OCI-LY3 (cell line): ENCODE measurements around the gene BRF1.

Experiments
- H2AFZ ChIP-seq: fragments of 200-600, 300-600 bp; shearing (Covaris generic); 2 replicates; pipeline ENCODE4 v1.6.0; 2014; ENCODE audit warnings: antibody characterized with exemption, low read depth, low read length
- H3K27ac ChIP-seq: fragments of 200-600, 300-600 bp; sonication (generic); 2 replicates; pipeline ENCODE4 v1.5.1; 2014; ENCODE audit warnings: mild to moderate bottlenecking, low read length, moderate library complexity, mixed read lengths
- H3K27me3 ChIP-seq: fragments of 200-600, 300-600 bp; sonication (generic); 2 replicates; pipeline ENCODE4 v1.6.1; 2014; ENCODE audit warnings: low read depth, low read length, mixed read lengths
- H3K36me3 ChIP-seq: fragments of 200-600, 300-600 bp; sonication (generic); replicated peaks from 2 replicates; pipeline ENCODE3; 2014; ENCODE audit warnings: low read depth, low read length, mixed read lengths
- H3K4me1 ChIP-seq: fragments of 300-600, 200-600 bp; sonication (generic); 2 replicates; pipeline ENCODE4 v1.6.1; 2014; ENCODE audit warnings: low read length, mixed read lengths
- H3K4me2 ChIP-seq: fragments of 200-600, 300-600 bp; sonication (generic); 2 replicates; pipeline ENCODE4 v1.6.1; 2014; ENCODE audit warnings: low read length, mixed read lengths
- H3K4me3 ChIP-seq: fragments of 300-600, 200-600 bp; sonication (generic); 2 replicates; pipeline ENCODE4 v1.5.1; 2014; ENCODE audit warnings: antibody characterized with exemption, mild to moderate bottlenecking, low read length, moderate library complexity
- H3K79me2 ChIP-seq: fragments of 300-600, 200-600 bp; shearing (Covaris generic); 2 replicates; pipeline ENCODE4 v1.6.1; 2014; ENCODE audit warnings: mild to moderate bottlenecking, low read length, mixed read lengths
- H3K9ac ChIP-seq: fragments of 300-600, 200-600 bp; shearing (Covaris generic); 2 replicates; pipeline ENCODE4 v1.6.0; 2014; ENCODE audit warnings: mild to moderate bottlenecking, low read length, moderate library complexity
- H3K9me3 ChIP-seq: fragments of 200-600, 300-600 bp; shearing (Covaris generic); 2 replicates; pipeline ENCODE4 v1.6.1; 2014; ENCODE audit warnings: low read length, mixed read lengths; ENCODE audit not compliant: insufficient read depth
- H4K20me1 ChIP-seq: fragments of 200-600, 300-600 bp; sonication (generic); 2 replicates; pipeline ENCODE4 v1.6.1; 2016; ENCODE audit warnings: low read length, mixed read lengths; ENCODE audit not compliant: insufficient read depth
- EZH2phosphoT487 ChIP-seq: fragments of 200-600 bp; shearing (Covaris generic); IDR thresholded peaks from 2 replicates; pipeline ENCODE4 v1.6.1; 2018; ENCODE audit warnings: antibody characterized with exemption, mixed run types, low read depth
- TF ChIP-seq, protein P1 (sequence below): fragments of 200-600, 300-600 bp; sonication (generic); IDR thresholded peaks from 2 replicates; pipeline ENCODE4 v1.5.1; 2014; ENCODE audit warnings: antibody characterized with exemption, low read length, low read depth

BRF1 gene

DNA sequence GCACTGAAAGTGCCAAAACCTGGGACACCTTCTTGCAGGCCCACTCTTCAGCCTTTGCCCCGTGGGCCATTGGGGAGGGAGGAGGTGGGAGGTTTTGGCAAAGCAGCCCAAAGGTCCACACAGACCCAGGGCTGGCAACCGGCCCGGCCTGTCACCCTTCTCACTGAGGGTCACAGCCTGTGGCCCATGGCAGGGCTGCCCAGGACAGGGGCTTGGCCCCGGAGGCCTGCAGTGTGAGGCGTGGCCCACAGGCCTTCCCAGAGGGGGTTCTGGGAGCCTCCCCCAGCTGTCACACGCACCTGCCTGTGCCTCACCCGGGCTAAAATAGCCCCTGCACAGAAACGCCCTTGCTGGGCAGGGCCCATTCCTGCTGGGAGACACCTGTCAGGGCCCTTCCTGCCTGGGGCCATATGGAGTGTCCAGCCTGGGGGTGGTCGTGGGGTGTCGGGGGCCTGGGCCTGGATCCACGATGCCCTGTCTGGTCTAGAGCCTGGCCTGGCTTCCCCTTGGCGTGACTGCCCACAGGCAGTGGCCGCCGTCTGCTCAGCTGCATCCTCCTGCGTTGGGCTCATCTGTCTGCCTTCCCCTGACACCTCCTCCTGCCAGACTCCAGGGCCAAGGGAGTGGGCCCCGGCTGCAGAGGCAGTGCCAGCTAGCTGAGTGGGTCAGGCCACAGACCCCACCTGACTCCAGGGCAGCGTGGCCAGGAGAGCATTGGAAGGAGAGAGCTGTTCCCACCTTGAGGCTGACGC is 33.0 kb upstream of the BRF1 start:
- no peak for TF ChIP-seq EZH2phosphoT487
- TF ChIP-seq, protein P1, sequence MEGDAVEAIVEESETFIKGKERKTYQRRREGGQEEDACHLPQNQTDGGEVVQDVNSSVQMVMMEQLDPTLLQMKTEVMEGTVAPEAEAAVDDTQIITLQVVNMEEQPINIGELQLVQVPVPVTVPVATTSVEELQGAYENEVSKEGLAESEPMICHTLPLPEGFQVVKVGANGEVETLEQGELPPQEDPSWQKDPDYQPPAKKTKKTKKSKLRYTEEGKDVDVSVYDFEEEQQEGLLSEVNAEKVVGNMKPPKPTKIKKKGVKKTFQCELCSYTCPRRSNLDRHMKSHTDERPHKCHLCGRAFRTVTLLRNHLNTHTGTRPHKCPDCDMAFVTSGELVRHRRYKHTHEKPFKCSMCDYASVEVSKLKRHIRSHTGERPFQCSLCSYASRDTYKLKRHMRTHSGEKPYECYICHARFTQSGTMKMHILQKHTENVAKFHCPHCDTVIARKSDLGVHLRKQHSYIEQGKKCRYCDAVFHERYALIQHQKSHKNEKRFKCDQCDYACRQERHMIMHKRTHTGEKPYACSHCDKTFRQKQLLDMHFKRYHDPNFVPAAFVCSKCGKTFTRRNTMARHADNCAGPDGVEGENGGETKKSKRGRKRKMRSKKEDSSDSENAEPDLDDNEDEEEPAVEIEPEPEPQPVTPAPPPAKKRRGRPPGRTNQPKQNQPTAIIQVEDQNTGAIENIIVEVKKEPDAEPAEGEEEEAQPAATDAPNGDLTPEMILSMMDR = no peak
- Histone ChIP-seq H3K9me3 (no peaks in the 10 kb centered on the region), H2AFZ (no peak overlapping the region), H3K4me3 (no peak overlapping the region), H4K20me1 (peaks cover 40% of the 10 kb centered on the region), H3K4me1 (no peaks in the 10 kb centered on the region), H3K4me2 (no peak overlapping the region), H3K79me2 (no peaks in the 10 kb centered on the region), H3K27me3 (no peaks in the 10 kb centered on the region), H3K9ac (no peak overlapping the region), H3K27ac (no peak overlapping the region), H3K36me3 (no peaks in the 10 kb centered on the region)

DNA sequence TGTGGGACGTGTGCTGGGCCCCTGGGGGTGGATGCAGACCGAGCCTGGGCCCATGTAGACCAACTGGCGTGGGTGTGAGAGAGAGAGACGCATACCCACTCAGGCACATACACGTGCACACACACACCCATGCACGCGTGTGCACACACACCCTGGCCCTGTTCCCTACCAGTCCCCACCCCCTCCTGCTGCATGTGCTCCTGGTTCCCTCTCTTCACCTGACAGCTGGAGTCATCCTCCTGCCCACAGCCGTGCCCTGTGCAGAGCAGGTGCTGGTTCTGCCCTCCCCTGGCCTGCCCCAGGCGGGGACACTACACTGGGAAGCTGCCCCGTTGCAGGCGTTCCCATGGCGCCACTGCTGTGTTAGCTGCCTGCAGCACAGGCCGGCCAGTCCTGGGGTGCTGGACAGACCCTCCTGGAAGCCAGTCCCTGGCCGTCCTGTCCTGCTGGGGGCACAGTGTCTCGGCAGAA is 32.3 kb upstream of the BRF1 start:
- peaks cover 40% of the 10 kb centered on the region for H4K20me1 ChIP-seq

DNA sequence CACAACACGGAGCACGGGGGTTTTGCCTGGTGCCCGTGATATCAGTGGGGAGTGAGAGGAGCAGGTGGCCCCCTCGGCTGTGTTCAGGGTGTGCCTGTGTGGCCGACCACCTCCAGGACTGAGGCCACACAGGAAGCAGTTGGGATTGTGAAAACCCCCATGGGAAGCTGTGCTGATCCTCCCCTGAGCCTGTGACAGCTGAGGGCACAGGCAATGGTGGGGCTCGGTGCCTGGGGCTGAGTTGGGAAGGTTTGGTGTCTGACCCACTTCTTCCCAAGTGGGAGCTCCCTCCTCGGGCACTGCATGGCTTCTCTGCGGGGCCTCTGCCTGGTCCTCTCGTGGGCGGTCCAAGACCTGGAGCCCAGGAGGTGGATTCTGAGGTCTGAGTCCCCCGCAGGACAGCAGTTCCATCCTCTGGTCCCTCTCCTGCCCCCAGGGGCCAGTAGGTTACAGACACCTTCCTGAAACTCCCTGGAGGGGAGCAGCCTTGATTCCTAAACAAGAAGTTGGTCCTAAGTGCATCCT is 31.6 kb upstream of the BRF1 start:
- Histone ChIP-seq H3K4me1 (no peaks in the 10 kb centered on the region), H4K20me1 (peaks cover 38% of the 10 kb centered on the region), H3K36me3 (no peaks in the 10 kb centered on the region), H3K9me3 (no peaks in the 10 kb centered on the region), H2AFZ (no peak overlapping the region), H3K4me3 (no peak overlapping the region), H3K4me2 (no peak overlapping the region), H3K79me2 (no peaks in the 10 kb centered on the region), H3K27ac (no peak overlapping the region), H3K27me3 (no peaks in the 10 kb centered on the region), H3K9ac (no peak overlapping the region)
- no peak for TF ChIP-seq EZH2phosphoT487
- TF ChIP-seq, protein P1 = no peak

More for the DNA sequence above, 32.3 kb upstream of the BRF1 start:
- Histone ChIP-seq H3K27ac (no peak overlapping the region), H3K4me1 (no peaks in the 10 kb centered on the region), H3K4me2 (no peak overlapping the region), H3K79me2 (no peaks in the 10 kb centered on the region), H3K9me3 (no peaks in the 10 kb centered on the region), H3K9ac (no peak overlapping the region), H3K27me3 (no peaks in the 10 kb centered on the region), H2AFZ (no peak overlapping the region), H3K36me3 (no peaks in the 10 kb centered on the region), H3K4me3 (no peak overlapping the region)
- TF ChIP-seq, protein P1 = no peak
- TF ChIP-seq EZH2phosphoT487 = no peak

DNA sequence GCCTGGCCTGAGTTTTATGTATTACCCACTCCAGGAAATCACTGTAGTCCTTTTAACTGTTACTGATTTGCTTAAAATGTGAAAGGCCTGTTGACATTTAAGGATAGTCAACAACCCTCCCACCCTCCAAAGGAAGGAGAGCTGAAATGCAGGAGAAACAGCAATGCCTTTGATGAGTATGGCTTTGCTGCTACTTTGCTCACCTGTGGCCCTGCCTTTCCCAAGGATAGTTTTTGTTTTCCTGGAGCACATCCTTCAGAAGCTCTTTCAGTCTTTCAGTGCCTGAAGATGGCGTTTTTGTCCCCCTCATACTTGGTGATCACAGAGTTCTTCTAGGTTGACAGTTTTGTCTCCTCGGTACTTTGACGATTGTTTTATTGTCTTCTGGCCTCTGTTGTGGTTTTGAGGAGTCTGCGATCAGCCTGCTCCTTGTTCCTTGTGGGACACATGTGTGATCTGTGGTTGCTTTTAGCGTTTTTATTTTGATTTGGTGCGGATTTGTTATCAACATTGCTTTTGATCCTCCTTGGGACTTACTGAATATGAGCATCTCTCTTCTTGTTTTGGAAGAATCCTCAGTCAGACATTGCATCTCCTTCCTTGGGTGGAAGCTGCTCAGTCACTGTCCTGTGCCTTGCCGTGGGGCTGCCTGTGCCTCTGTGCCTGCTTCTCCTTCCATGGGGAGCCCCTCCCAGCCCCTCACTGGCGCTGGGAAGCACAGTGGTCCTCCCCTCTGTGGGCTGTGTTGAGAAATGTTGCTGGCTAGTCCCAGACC is 31.0 kb upstream of the BRF1 start:
- no peaks in the 10 kb centered on the region for H3K36me3 ChIP-seq
- no peak overlapping the region for H3K27ac ChIP-seq
- no peaks in the 10 kb centered on the region for H3K4me1 ChIP-seq
- no peak overlapping the region for H2AFZ ChIP-seq
- peaks cover 31% of the 10 kb centered on the region for H4K20me1 ChIP-seq
- H3K9me3 ChIP-seq = no peaks in the 10 kb centered on the region
- H3K27me3 ChIP-seq = no peaks in the 10 kb centered on the region
- no peak overlapping the region for H3K9ac ChIP-seq
- no peak overlapping the region for H3K4me2 ChIP-seq
- TF ChIP-seq EZH2phosphoT487 = no peak
- TF ChIP-seq, protein P1 = no peak
- H3K79me2 ChIP-seq = no peaks in the 10 kb centered on the region
- H3K4me3 ChIP-seq = no peak overlapping the region
